Fibroblast of lung (primary cell): Measurements from ENCODE around the gene KLHL5.

ENCODE experiments used
- EZH2 ChIP-seq: IDR thresholded peaks from 2 replicates; pipeline ENCODE4 v1.5.1; 2012; ENCODE audit warnings: low read length, control low read depth, mild to moderate bottlenecking; ENCODE audit errors: missing control alignments
- TF ChIP-seq, protein P1 (sequence below), 2 donors: IDR thresholded peaks in 1 of 2; conservative IDR thresholded peaks in 1 of 2; 1 replicate in 1 of 2; 2 replicates in 1 of 2; pipeline ENCODE4 v1.5.1; 2011 to 2012; ENCODE audit warnings: low read length in 2 of 2, control low read depth in 1 of 2, inconsistent platforms in 1 of 2, low read depth in 1 of 2, mild to moderate bottlenecking in 1 of 2

DNA sequence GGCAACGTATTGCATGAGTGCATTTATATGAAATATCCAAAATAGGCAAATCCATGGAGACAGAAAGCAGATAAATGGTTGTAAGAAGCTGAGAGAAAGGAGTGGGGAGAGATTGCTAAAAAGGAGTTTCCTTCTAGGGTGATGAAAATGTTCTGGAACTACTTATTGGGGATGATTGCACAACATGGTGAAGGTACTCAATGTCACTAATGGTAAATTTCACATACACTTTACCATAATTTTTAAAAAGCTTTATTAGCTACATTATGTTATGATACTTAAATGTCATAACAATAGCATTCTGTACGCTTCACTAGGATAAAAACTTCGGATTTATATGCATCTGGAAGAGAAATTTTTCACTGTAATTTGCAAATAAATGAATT lies 63.6 kb downstream of the KLHL5 start:
- TF ChIP-seq, protein P1, sequence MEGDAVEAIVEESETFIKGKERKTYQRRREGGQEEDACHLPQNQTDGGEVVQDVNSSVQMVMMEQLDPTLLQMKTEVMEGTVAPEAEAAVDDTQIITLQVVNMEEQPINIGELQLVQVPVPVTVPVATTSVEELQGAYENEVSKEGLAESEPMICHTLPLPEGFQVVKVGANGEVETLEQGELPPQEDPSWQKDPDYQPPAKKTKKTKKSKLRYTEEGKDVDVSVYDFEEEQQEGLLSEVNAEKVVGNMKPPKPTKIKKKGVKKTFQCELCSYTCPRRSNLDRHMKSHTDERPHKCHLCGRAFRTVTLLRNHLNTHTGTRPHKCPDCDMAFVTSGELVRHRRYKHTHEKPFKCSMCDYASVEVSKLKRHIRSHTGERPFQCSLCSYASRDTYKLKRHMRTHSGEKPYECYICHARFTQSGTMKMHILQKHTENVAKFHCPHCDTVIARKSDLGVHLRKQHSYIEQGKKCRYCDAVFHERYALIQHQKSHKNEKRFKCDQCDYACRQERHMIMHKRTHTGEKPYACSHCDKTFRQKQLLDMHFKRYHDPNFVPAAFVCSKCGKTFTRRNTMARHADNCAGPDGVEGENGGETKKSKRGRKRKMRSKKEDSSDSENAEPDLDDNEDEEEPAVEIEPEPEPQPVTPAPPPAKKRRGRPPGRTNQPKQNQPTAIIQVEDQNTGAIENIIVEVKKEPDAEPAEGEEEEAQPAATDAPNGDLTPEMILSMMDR (conservative IDR thresholded peaks at IDR 0.05 in 1 of 2, IDR thresholded peaks at IDR 0.05 in 1 of 2; ENCODE audit: low read depth in 1 of 2, low read length in 2 of 2): no peak
- no peak for TF ChIP-seq EZH2
